ENCODE measurements around the gene ROS1. TPM values are rescaled to one million over a fixed set of nuclear protein-coding genes. Genes with fewer than 3 reads are reported as not detected.

ROS1 gene
- total and polyA plus RNA-seq, 3 experiments from 2014 or later, result not detected

DNA sequence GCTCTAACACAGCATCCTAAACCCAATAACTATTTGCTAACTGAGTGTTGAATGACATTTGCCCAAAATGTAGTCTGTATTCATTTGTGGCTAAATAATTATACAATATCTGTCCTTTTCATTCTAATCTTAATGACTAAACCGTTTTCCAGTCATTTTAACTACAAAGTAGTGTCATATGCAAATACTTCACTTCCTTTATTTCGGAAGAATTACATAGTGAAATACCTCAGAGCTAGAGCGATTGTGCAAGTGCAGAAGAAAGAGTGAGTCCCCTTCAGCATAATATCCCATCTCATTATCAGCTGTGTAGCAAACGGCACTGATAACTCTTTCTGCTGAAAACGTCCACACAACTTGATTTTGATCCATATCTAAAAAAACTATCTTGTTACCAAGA, 66.2 kb downstream of the ROS1 start:
- no peak overlapping the region for H3K4me3 Mint-ChIP-seq
- H3K4me1 Mint-ChIP-seq, result no peaks in the 10 kb centered on the region
- no peaks in the 10 kb centered on the region for H3K9me3 Mint-ChIP-seq
- H3K27ac Mint-ChIP-seq, result no peak overlapping the region
- H3K36me3 ChIP-seq (ENCODE audit: insufficient read depth, low read length), result no peaks in the 10 kb centered on the region
- H3K4me3 ChIP-seq (ENCODE audit: low read length), result no peak overlapping the region
- H3K9me3 ChIP-seq (ENCODE audit: low read length), result no peaks in the 10 kb centered on the region
- H3K27me3 Mint-ChIP-seq, result peaks cover 1 to 11% of the 10 kb centered on the region in 2 donors
- no peaks in the 10 kb centered on the region for H3K4me1 ChIP-seq (ENCODE audit: insufficient read depth, low read length)
- POLR2A ChIA-PET, result no interaction called here
- no peak for DNase-seq
- no peaks in the 10 kb centered on the region for H3K27me3 ChIP-seq (ENCODE audit: insufficient read depth, low read length, poor library complexity, severe bottlenecking)
- H3K27ac ChIP-seq (ENCODE audit: low read depth, low read length), result no peak overlapping the region
- H3K36me3 Mint-ChIP-seq, result no peaks in the 10 kb centered on the region
- CTCF ChIA-PET, result no interaction called here

- no peaks in the 10 kb centered on the region for H3K27me3 ChIP-seq (ENCODE audit: insufficient read depth, low read length, poor library complexity, severe bottlenecking)
- H3K27ac ChIP-seq (ENCODE audit: low read depth, low read length), result no peak overlapping the region
- Mint-ChIP-seq H3K27ac (no peak overlapping the region), H3K27me3 (peaks cover 3 to 4% of the 10 kb centered on the region in 2 donors), H3K4me3 (no peak overlapping the region), H3K36me3 (no peaks in the 10 kb centered on the region), H3K9me3 (no peaks in the 10 kb centered on the region), H3K4me1 (no peaks in the 10 kb centered on the region)
- no peak overlapping the region for H3K4me3 ChIP-seq (ENCODE audit: low read length)
- H3K9me3 ChIP-seq (ENCODE audit: low read length), result no peaks in the 10 kb centered on the region
- DNase-seq, result no peak
- H3K4me1 ChIP-seq (ENCODE audit: insufficient read depth, low read length), result no peaks in the 10 kb centered on the region
- ChIA-PET CTCF (no interaction called here), POLR2A (no interaction called here)
- H3K36me3 ChIP-seq (ENCODE audit: insufficient read depth, low read length), result no peaks in the 10 kb centered on the region
Measured at GRCh38 chr6:117354671-117355070, 71.1 kb downstream of the ROS1 start.

DNA sequence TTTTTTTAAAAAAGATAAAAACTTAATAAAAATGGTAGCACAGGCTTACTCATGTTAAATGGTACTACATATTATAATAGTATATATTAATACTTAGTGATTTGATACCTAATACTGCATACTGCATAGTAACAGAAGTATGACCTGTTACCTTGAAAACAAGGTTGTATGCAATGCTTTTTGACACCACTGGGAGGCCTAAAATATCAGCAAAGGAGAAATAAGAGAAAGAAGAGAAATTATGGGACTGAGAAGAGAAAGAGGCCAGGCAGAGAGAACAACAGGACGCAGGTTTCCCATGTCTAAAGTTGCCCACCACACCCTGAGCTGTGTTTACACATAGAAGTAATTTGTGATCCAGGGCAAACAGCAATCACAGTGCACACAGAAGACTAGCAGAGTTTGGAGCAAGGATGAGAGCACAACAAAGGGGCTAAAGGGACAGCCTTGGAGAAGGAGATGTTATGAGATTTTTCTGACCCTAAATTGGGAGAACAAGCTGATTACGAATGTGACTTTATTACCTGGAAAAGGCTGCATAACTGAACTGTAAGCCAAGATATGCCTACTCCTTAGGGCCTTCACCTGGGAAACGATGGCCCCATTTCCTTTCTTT, 73.2 kb downstream of the ROS1 start:
- Histone ChIP-seq H3K36me3 (ENCODE audit: insufficient read depth, low read length) (no peaks in the 10 kb centered on the region), H3K9me3 (ENCODE audit: low read length) (no peaks in the 10 kb centered on the region), H3K27me3 (ENCODE audit: insufficient read depth, low read length, poor library complexity, severe bottlenecking) (no peaks in the 10 kb centered on the region), H3K4me1 (ENCODE audit: insufficient read depth, low read length) (no peaks in the 10 kb centered on the region), H3K4me3 (ENCODE audit: low read length) (no peak overlapping the region), H3K27ac (ENCODE audit: low read depth, low read length) (no peak overlapping the region)
- CTCF ChIA-PET, result interaction anchor here (1.1 kb wide), 1 partner anchor 14 kb away, joined by 3 read pairs; no protein-coding TSS in a partner anchor
- peak overlapping the region in 1 of 7 donors; percentile 57 for H3K4me3 Mint-ChIP-seq
- DNase-seq, result no peak
- H3K4me1 Mint-ChIP-seq, result no peaks in the 10 kb centered on the region
- H3K27ac Mint-ChIP-seq, result no peak overlapping the region
- H3K9me3 Mint-ChIP-seq, result no peaks in the 10 kb centered on the region
- POLR2A ChIA-PET, result interaction anchor here (0.5 kb wide), 1 partner anchor 103 kb away, joined by 3 read pairs; no protein-coding TSS in a partner anchor
- H3K27me3 Mint-ChIP-seq, result peaks cover 0 to 3% of the 10 kb centered on the region in 2 donors
- H3K36me3 Mint-ChIP-seq, result no peaks in the 10 kb centered on the region

- H3K4me1 Mint-ChIP-seq, result no peaks in the 10 kb centered on the region
- POLR2A ChIA-PET, result no interaction called here
Measured at GRCh38 chr6:117351521-117351920, 74.2 kb downstream of the ROS1 start.

GRCh38 chr6:117346142-117346930, 79.4 kb downstream of the ROS1 start:
- Mint-ChIP-seq H3K36me3 (no peaks in the 10 kb centered on the region), H3K9me3 (no peaks in the 10 kb centered on the region), H3K27ac (no peak overlapping the region), H3K27me3 (peaks cover 0 to 8% of the 10 kb centered on the region in 2 donors), H3K4me3 (no peak overlapping the region), H3K4me1 (no peaks in the 10 kb centered on the region)
- DNase-seq, result peak in 2 of 5 donors; percentile 10 to 18
- H3K4me1 ChIP-seq (ENCODE audit: insufficient read depth, low read length), result no peaks in the 10 kb centered on the region
- no peak overlapping the region for H3K4me3 ChIP-seq (ENCODE audit: low read length)
- POLR2A ChIA-PET, result no interaction called here
- no peaks in the 10 kb centered on the region for H3K27me3 ChIP-seq (ENCODE audit: insufficient read depth, low read length, poor library complexity, severe bottlenecking)
- CTCF ChIA-PET, result no interaction called here
- no peak overlapping the region for H3K27ac ChIP-seq (ENCODE audit: low read depth, low read length)
- no peaks in the 10 kb centered on the region for H3K9me3 ChIP-seq (ENCODE audit: low read length)
- no peaks in the 10 kb centered on the region for H3K36me3 ChIP-seq (ENCODE audit: insufficient read depth, low read length)

More at GRCh38 chr6:117351521-117351920, 74.2 kb downstream of the ROS1 start:
- H3K9me3 Mint-ChIP-seq, result no peaks in the 10 kb centered on the region
- Histone ChIP-seq H3K36me3 (ENCODE audit: insufficient read depth, low read length) (no peaks in the 10 kb centered on the region), H3K4me1 (ENCODE audit: insufficient read depth, low read length) (no peaks in the 10 kb centered on the region), H3K27me3 (ENCODE audit: insufficient read depth, low read length, poor library complexity, severe bottlenecking) (no peaks in the 10 kb centered on the region), H3K27ac (ENCODE audit: low read depth, low read length) (no peak overlapping the region), H3K4me3 (ENCODE audit: low read length) (no peak overlapping the region), H3K9me3 (ENCODE audit: low read length) (no peaks in the 10 kb centered on the region)
- peaks cover 0 to 3% of the 10 kb centered on the region in 2 donors for H3K27me3 Mint-ChIP-seq
- H3K4me3 Mint-ChIP-seq, result no peak overlapping the region
- no peak for DNase-seq
- CTCF ChIA-PET, result interaction anchor here (1.2 kb wide), 1 partner anchor 253 kb away, joined by 4 read pairs; no protein-coding TSS in a partner anchor
- no peaks in the 10 kb centered on the region for H3K36me3 Mint-ChIP-seq
- H3K27ac Mint-ChIP-seq, result no peak overlapping the region

- H3K4me1 Mint-ChIP-seq, result no peaks in the 10 kb centered on the region
- H3K4me3 ChIP-seq (ENCODE audit: low read length), result no peak overlapping the region
- no peak for DNase-seq
- no peaks in the 10 kb centered on the region for H3K9me3 ChIP-seq (ENCODE audit: low read length)
- H3K4me1 ChIP-seq (ENCODE audit: insufficient read depth, low read length), result no peaks in the 10 kb centered on the region
- no peaks in the 10 kb centered on the region for H3K9me3 Mint-ChIP-seq
- CTCF ChIA-PET, result no interaction called here
- H3K27ac ChIP-seq (ENCODE audit: low read depth, low read length), result no peak overlapping the region
- peaks cover 0 to 10% of the 10 kb centered on the region in 2 donors for H3K27me3 Mint-ChIP-seq
- H3K27me3 ChIP-seq (ENCODE audit: insufficient read depth, low read length, poor library complexity, severe bottlenecking), result no peaks in the 10 kb centered on the region
- H3K4me3 Mint-ChIP-seq, result no peak overlapping the region
- H3K36me3 ChIP-seq (ENCODE audit: insufficient read depth, low read length), result no peaks in the 10 kb centered on the region
- H3K27ac Mint-ChIP-seq, result no peak overlapping the region
- no peaks in the 10 kb centered on the region for H3K36me3 Mint-ChIP-seq
- POLR2A ChIA-PET, result no interaction called here
Measured at GRCh38 chr6:117345292-117345610, 80.5 kb downstream of the ROS1 start.

GRCh38 chr6:117344444-117345291, 81.1 kb downstream of the ROS1 start:
- peaks cover 0 to 10% of the 10 kb centered on the region in 2 donors for H3K27me3 Mint-ChIP-seq
- no peaks in the 10 kb centered on the region for H3K9me3 ChIP-seq (ENCODE audit: low read length)
- H3K9me3 Mint-ChIP-seq, result no peaks in the 10 kb centered on the region
- no peak overlapping the region for H3K27ac Mint-ChIP-seq
- CTCF ChIA-PET, result interaction anchor here (1.3 kb wide), 1 partner anchor 213 kb away, joined by 3 read pairs; no protein-coding TSS in a partner anchor
- no peaks in the 10 kb centered on the region for H3K36me3 Mint-ChIP-seq
- no peak for DNase-seq
- H3K27ac ChIP-seq (ENCODE audit: low read depth, low read length), result no peak overlapping the region
- no peak overlapping the region for H3K4me3 ChIP-seq (ENCODE audit: low read length)
- H3K4me1 Mint-ChIP-seq, result no peaks in the 10 kb centered on the region
- POLR2A ChIA-PET, result no interaction called here
- no peaks in the 10 kb centered on the region for H3K27me3 ChIP-seq (ENCODE audit: insufficient read depth, low read length, poor library complexity, severe bottlenecking)
- H3K4me1 ChIP-seq (ENCODE audit: insufficient read depth, low read length), result no peaks in the 10 kb centered on the region
- H3K4me3 Mint-ChIP-seq, result no peak overlapping the region
- no peaks in the 10 kb centered on the region for H3K36me3 ChIP-seq (ENCODE audit: insufficient read depth, low read length)

DNA sequence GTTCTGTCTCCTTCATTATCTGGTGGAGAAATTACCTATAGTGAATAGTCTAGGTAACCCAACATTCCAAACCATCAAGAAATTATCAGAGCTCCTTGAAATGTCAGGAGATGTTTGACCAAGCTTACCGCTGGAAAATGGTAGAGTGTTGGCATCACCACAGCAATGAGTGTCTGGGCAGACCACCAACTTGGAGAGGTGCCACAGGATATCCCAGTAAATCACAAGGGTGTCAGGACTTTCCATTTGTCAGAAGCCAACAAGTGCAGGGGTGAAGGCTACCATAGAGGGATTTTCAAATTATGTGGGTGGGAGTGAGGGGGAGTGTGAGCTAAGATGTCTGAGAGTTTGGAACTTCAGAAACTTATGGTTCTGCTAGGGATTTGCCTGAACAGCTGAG, 87.2 kb downstream of the ROS1 start:
- Mint-ChIP-seq H3K4me1 (no peaks in the 10 kb centered on the region), H3K27ac (no peak overlapping the region), H3K4me3 (no peak overlapping the region), H3K27me3 (peaks cover 7 to 11% of the 10 kb centered on the region in 2 donors), H3K9me3 (no peaks in the 10 kb centered on the region), H3K36me3 (no peaks in the 10 kb centered on the region)
- no peaks in the 10 kb centered on the region for H3K9me3 ChIP-seq (ENCODE audit: low read length)
- ChIA-PET POLR2A (no interaction called here), CTCF (interaction anchor here (0.8 kb wide), 1 partner anchor 14 kb away, joined by 3 read pairs; no protein-coding TSS in a partner anchor)
- DNase-seq, result no peak
- H3K4me3 ChIP-seq (ENCODE audit: low read length), result no peak overlapping the region
- no peak overlapping the region for H3K27ac ChIP-seq (ENCODE audit: low read depth, low read length)
- no peaks in the 10 kb centered on the region for H3K4me1 ChIP-seq (ENCODE audit: insufficient read depth, low read length)
- no peaks in the 10 kb centered on the region for H3K36me3 ChIP-seq (ENCODE audit: insufficient read depth, low read length)
- no peaks in the 10 kb centered on the region for H3K27me3 ChIP-seq (ENCODE audit: insufficient read depth, low read length, poor library complexity, severe bottlenecking)
